ENCODE results near the gene CTDNEP1. TPM values are rescaled to one million over a fixed set of nuclear protein-coding genes. Genes with fewer than 3 reads are reported as not detected.
A peak's percentile ranks its signal among the peaks of the same experiment; 100 is the strongest.

The CTDNEP1 gene
- total RNA-seq, 1 donor from 2014 or later: 105 TPM

- no peaks in the 10 kb centered on the region for H3K27me3 ChIP-seq (ENCODE audit: low read depth)
- H3K4me3 ChIP-seq: peak overlapping the region; percentile 81
- H3K27ac ChIP-seq (replicated peaks): peak overlapping the region; percentile 98
- intact Hi-C loops (cut with micrococcal nuclease): no loop called here
- H3K36me3 ChIP-seq: peaks cover 9% of the 10 kb centered on the region
- DNase-seq: no peak
- TF ChIP-seq, protein P1, sequence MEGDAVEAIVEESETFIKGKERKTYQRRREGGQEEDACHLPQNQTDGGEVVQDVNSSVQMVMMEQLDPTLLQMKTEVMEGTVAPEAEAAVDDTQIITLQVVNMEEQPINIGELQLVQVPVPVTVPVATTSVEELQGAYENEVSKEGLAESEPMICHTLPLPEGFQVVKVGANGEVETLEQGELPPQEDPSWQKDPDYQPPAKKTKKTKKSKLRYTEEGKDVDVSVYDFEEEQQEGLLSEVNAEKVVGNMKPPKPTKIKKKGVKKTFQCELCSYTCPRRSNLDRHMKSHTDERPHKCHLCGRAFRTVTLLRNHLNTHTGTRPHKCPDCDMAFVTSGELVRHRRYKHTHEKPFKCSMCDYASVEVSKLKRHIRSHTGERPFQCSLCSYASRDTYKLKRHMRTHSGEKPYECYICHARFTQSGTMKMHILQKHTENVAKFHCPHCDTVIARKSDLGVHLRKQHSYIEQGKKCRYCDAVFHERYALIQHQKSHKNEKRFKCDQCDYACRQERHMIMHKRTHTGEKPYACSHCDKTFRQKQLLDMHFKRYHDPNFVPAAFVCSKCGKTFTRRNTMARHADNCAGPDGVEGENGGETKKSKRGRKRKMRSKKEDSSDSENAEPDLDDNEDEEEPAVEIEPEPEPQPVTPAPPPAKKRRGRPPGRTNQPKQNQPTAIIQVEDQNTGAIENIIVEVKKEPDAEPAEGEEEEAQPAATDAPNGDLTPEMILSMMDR (IDR thresholded peaks at IDR 0.05; ENCODE audit: borderline replicate concordance): no peak
- H3K4me1 ChIP-seq: peaks cover 84% of the 10 kb centered on the region
- H3K9me3 ChIP-seq (replicated peaks): no peaks in the 10 kb centered on the region
Measured at GRCh38 chr17:7216242-7217112, 35.1 kb downstream of the CTDNEP1 start.

DNA sequence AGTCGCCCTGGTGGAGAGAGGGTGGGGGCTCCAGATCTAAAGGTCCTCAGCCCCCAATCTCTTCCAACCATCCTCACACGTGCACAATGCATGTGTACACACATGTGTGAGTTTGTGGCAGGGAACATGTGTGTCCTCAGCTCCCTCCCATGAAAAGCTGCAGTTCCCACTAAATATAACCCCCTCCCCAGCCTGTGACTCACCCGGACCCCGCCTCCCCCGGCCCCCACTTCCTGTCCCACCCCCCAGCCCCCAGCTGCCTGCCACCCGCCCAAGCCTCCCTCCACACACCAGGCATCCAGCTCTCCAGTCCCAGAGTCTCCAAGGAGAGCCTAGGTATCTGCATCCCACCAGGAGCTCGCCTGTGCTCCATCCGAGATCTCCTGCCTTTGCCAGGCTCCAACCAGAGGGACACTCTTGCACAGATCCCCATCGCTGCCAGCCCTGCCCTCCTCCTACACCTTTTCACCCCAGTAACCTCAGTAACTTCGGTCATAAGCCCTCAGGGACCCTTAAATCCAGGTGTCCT is 35.8 kb downstream of the CTDNEP1 start:
- Histone ChIP-seq H3K27ac (replicated peaks) (peak overlapping the region; percentile 75), H3K9me3 (replicated peaks) (no peaks in the 10 kb centered on the region), H3K4me3 (peak overlapping the region; percentile 81), H3K27me3 (ENCODE audit: low read depth) (no peaks in the 10 kb centered on the region), H3K36me3 (peaks cover 2% of the 10 kb centered on the region), H3K4me1 (peaks cover 80% of the 10 kb centered on the region)
- no peak for DNase-seq
- intact Hi-C loops (cut with micrococcal nuclease): no loop called here
- TF ChIP-seq, protein P1 (IDR thresholded peaks at IDR 0.05; ENCODE audit: borderline replicate concordance): no peak

DNA sequence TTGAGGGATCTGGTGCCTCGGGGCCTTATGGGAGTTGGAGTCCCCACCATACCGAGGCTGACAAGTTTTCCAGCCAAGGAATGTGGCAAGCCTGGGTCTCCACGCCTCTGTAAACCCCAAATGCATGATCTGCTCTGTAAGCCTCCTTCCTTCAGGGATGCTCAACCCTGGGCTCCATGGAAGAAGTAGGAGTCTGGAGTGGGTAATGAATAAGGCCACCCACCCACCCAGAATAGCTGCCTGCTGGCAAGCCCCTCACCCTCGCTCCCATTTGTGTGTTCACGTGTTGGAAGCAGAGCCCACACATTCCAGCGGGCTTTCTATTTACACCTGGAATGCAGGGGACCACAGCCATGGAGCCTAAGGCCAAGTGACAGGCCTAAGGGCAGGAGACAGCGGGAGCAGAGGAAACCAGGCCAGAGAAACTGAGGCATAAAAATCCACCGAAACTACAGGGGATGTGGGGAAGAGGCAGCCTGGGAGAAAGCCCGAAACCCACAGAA is 36.3 kb downstream of the CTDNEP1 start:
- TF ChIP-seq, protein P1 (IDR thresholded peaks at IDR 0.05; ENCODE audit: borderline replicate concordance): no peak
- H3K4me3 ChIP-seq: peak overlapping the region; percentile 81
- no peaks in the 10 kb centered on the region for H3K36me3 ChIP-seq
- no peak for DNase-seq
- peak overlapping the region; percentile 75 for H3K27ac ChIP-seq (replicated peaks)
- H3K4me1 ChIP-seq: peaks cover 75% of the 10 kb centered on the region
- no peaks in the 10 kb centered on the region for H3K27me3 ChIP-seq (ENCODE audit: low read depth)
- no peaks in the 10 kb centered on the region for H3K9me3 ChIP-seq (replicated peaks)
- intact Hi-C loops (cut with micrococcal nuclease): no loop called here

GRCh38 chr17:7214300-7215135 is 37.0 kb downstream of the CTDNEP1 start:
- intact Hi-C loops (cut with micrococcal nuclease): no loop called here
- H3K4me3 ChIP-seq: peak overlapping the region; percentile 81
- no peaks in the 10 kb centered on the region for H3K36me3 ChIP-seq
- no peaks in the 10 kb centered on the region for H3K9me3 ChIP-seq (replicated peaks)
- H3K27me3 ChIP-seq (ENCODE audit: low read depth): no peaks in the 10 kb centered on the region
- H3K4me1 ChIP-seq: peaks cover 70% of the 10 kb centered on the region
- TF ChIP-seq, protein P1 (IDR thresholded peaks at IDR 0.05; ENCODE audit: borderline replicate concordance): peak; percentile 62
- peak overlapping the region; percentile 75 for H3K27ac ChIP-seq (replicated peaks)
- DNase-seq: peak; percentile 99

DNA sequence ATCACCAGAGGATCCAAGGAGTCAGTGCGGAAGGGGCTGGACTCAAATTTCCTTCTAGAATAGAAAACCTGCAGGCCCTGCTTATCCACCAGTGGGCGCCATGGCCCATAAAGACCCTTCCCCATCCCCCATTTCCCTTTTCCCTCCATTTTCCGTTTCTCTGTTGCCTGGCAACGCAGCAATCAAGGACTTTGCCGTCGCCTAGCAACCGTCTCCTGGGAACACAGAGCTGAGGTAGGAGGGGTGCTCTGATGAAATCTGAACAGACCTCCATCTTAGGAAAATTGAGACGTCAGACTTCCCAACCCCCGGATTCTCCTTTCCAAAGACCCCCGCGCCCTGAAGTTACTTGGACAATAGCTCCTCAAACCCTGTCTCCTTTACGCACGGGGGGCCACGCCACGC is 37.6 kb downstream of the CTDNEP1 start:
- H3K36me3 ChIP-seq: no peaks in the 10 kb centered on the region
- peak overlapping the region; percentile 81 for H3K4me3 ChIP-seq
- TF ChIP-seq, protein P1 (IDR thresholded peaks at IDR 0.05; ENCODE audit: borderline replicate concordance): peak; percentile 32
- intact Hi-C loops (cut with micrococcal nuclease): no loop called here
- H3K27me3 ChIP-seq (ENCODE audit: low read depth): no peaks in the 10 kb centered on the region
- no peaks in the 10 kb centered on the region for H3K9me3 ChIP-seq (replicated peaks)
- H3K4me1 ChIP-seq: peaks cover 64% of the 10 kb centered on the region
- peak overlapping the region; percentile 75 for H3K27ac ChIP-seq (replicated peaks)
- DNase-seq: peak; percentile 52

Measured in left ventricle myocardium inferior (tissue), 1 donor.